HG03378 (cell line): ENCODE data around the gene PDGFD.

Experiments used
- ATAC-seq: cut with Tn5 transposase; IDR thresholded peaks from one replicate; pipeline ENCODE4 v1.9.1; 2021; ENCODE audit warnings: mild to moderate bottlenecking, moderate library complexity; ENCODE audit not compliant: unreplicated experiment

PDGFD gene

DNA sequence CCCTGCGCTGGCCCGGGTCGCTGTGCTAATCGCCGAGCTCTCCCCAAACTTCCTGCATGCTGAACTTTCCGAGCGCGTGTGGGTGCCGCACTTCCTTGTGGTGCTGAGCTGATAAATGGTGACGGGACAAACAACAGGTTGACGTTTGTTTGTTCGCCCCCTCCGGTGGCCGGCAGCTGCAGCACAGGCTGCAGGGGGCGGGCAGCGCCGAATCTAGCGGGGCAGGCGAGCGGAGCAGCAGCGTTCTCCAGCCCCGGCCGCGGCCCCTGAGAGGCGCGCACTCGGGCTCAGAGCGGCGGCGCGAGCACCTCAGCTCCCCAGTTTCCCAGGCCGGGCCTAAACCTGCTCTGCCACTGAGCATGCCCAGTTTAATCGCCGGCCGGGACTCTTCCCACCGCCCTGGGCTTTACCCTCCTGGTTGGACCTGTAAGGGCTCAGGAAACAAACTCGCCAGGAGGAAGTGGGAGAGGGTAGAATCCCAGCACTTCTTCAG, at the start of gene PDGFD:
PDGFD (minus strand) TSS at position 120 of the 493 bp plus-strand sequence.
- peak; percentile 94 for ATAC-seq

GRCh38 chr11:104206936-104207335, 43.0 kb upstream of the PDGFD start:
- no peak for ATAC-seq

GRCh38 chr11:104205838-104206237, 41.9 kb upstream of the PDGFD start:
- no peak for ATAC-seq

DNA sequence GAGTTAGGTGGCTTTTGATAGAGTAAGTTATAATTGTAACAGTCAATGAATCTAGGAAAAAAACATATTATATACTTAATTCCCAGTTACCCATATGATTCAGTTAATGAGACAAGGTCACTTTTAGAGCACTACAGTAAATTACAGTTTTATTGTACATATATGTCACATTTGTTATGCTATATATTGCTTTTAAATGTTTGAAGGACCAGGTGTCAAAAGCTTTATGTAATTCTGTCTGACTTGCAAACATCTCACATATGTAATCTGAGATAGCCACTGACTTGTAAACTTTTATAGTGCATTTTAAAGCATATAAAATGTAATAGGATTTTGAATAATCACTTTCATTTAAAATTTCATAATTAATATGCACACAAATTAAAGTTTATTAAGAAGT, 36.7 kb upstream of the PDGFD start:
- ATAC-seq = no peak

- no peak for ATAC-seq
These were observed 35.1 kb upstream of the PDGFD start for GRCh38 chr11:104199053-104199452.

GRCh38 chr11:104198576-104198975, 34.6 kb upstream of the PDGFD start:
- no peak for ATAC-seq

DNA sequence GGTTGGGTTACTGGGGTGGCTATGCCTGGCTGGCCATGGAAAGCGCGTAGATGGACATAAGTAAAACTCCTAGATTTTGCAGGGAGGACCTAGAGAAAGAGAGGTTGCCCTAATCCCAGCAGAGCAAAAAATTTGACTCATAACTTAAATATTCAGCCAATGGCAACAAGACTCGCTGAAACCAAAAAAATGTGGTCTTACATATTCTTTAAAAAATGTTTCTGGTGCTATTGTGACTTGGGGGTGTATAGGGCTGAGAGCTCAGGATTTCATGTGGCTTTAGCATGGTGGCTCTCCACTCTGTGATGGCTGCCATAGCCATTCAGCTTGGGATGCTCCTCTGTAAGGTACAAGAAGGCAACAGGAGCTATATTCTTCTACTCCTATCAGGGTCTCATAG, 27.2 kb upstream of the PDGFD start:
- ATAC-seq = no peak

DNA sequence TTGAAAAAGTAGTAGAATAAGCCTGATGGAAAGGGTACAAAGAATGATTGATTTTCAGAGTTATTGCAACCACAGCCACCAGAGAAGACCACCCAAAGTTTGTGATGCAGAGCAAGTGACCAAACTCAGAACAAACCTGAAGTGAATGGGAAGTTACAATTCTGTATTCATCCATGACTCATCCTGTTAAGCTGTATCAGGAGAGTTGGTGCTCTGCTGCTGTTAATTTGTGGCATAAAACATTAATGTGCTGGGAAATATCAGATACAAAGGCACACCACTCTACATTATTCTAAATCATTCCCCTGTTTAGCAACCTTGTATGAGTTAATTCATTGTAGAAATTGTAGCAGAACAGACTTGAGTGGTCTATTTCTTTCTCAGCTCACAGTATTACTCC, 19.6 kb upstream of the PDGFD start:
- ATAC-seq = no peak

DNA sequence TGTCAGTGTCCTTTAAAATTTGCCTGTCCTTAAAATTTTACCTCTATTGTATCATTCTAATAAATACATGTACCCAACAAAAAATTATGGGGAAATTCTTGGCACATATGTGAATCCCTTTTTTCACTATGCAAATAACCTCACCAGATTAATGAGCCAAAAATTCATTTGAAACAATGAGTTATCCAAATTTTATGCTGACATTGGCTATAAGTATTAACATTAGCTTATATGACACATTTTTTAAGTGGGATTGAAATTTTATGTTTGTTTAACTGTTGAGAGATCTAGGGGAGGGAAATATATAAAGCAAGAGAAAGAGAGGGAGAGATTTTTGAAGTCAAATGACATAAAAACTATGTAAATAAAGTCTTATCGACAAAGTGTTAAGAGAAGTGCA, 11.8 kb upstream of the PDGFD start:
- ATAC-seq = no peak

DNA sequence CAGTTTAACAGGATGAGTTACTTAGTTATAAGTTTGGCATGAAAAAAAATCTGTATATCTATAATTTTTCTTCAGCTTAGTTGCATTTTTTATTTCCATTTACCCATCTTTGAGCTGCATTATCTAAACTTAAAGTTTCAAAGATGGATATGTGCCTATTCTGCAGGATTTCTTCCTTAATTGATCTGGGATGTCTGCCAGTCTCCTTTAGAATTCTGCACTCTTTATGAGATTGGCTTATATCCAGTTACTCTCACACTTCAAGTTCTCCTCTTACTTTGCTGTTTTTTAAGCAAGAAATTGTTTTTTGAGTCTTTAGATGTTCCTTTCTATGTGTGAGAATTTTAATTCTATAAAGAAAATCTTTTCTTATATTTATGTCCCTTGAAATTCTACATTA, 5.1 kb upstream of the PDGFD start:
- ATAC-seq = no peak

- no peak for ATAC-seq
These were observed 1.1 kb upstream of the PDGFD start for GRCh38 chr11:104165014-104165413.

GRCh38 chr11:104163100-104164027, 583 bp downstream of the PDGFD start:
- no peak for ATAC-seq

DNA sequence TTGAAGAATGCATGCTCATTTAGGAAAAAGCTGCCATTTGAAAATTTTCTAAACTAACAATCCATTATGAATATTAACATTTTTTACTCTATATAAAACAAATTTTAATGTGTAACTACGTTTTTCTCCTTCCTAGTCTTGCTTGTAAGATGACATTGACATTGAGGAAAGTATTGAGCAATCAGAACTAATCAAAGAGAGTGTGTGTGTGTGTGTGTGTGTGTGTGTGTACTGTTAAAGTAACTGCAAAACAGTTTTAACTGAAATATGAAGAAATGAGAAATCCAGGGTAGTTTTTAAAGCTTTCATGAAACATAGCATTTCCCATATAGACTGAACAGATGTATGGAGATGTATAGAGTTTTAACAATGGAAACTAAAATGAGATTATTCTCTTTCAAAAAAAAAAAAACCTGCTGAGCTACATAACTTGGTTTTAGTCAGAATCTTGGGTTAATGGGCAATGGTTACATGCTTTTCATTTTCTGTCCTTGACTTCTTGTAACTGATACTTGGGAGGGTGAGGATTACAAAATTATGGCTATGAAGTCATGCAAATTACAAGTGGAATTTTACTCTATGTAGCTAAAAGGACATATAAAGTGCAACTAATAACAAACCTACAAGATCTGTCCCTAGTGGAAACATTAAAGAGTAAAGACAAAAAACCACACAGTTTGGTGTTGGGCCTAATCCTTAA, 2.0 kb downstream of the PDGFD start:
- no peak for ATAC-seq

- no peak for ATAC-seq
These were observed 4.6 kb downstream of the PDGFD start for GRCh38 chr11:104159356-104159755.

- no peak for ATAC-seq
These were observed 8.6 kb downstream of the PDGFD start for GRCh38 chr11:104155375-104155774.

DNA sequence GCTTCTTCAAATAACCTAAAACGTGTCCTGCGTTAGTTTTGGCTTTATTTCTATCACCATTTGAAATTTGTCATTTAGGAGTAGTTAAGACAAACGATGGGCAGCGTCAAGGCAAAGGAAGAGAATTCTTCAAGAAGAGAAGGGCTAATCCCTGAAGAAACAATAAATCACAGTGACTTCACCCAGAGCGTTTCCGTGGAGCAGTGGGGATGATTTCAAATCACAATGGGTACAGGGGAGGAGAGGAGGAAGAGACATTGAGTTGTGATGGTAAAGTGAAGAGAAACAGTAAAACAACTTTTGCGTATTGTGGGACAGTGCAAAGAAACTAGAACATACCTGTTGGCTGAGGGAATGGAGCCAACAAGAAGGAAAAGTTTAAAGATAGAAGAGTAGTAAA, 9.7 kb downstream of the PDGFD start:
- no peak for ATAC-seq

DNA sequence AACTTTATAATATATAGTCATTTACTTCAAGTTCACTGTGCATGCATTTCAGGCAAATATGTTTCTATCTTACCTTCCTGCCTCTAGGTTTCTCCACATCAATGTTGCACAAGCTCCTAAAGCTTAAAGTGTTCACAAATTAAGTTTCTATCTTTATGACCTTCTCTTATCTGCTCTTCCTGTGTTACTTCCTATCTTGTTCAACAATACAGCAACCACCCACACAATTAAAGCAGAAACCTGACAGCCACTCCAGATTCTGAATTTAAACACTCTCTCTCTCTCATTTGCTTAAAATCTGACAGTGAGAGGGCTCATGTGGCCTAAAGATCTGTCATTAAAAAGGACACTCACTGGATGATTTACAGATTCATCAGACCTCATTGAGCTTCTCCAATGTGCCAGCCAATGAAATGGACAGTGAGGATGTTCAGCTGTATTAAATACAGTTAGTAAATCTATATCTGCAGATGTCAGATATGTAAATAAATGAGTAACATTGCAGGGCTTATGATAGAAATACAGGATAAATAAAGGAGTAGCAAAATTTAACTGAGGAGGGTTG, 10.9 kb downstream of the PDGFD start:
- ATAC-seq = peak; percentile 63

- ATAC-seq = no peak
These were observed 12.3 kb downstream of the PDGFD start for GRCh38 chr11:104151404-104152204.

DNA sequence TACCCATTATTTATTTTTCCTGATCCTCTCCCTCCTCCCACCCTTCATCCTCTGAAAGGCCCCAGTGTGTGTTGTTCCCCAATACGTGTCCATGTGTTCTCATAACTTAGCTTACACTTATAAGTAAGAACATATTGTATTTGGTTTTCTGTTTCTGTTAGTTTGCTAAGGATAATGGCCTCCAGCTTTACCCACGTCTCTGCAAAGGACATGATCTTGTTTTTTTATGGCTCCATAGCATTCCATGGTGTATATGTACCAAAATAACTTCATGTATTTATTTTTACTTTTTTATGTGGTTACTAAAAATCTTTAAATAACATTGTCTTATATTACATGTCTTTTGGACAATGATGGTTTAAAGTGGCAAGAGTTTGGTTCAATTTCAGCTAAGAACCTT, 15.2 kb downstream of the PDGFD start:
- ATAC-seq = no peak

- no peak for ATAC-seq
These were observed 15.9 kb downstream of the PDGFD start for GRCh38 chr11:104148074-104148473.

GRCh38 chr11:104146943-104147342, 17.0 kb downstream of the PDGFD start:
- no peak for ATAC-seq
